Mucosa of rectum (tissue), 2 donors: ENCODE results near the gene PRKAG2.
A peak's percentile ranks its signal among the peaks of the same experiment; 100 is the strongest.

ENCODE experiments used
- H3K27ac ChIP-seq, 2 donors: one replicate each; pipeline ENCODE4 v1.7.0; 2013; ENCODE audit warnings: inconsistent platforms in 2 of 2, low read depth in 2 of 2, low read length in 2 of 2
- H3K27me3 ChIP-seq, 2 donors: one replicate each; pipeline ENCODE4 v1.7.0; 2013; ENCODE audit warnings: low read length in 2 of 2; ENCODE audit not compliant: control insufficient read depth in 2 of 2, insufficient read depth in 2 of 2
- H3K36me3 ChIP-seq, 2 donors: one replicate each; pipeline ENCODE4 v1.7.0; 2013; ENCODE audit warnings: low read length in 2 of 2; ENCODE audit not compliant: control insufficient read depth in 2 of 2, insufficient read depth in 2 of 2
- H3K4me1 ChIP-seq, 2 donors: one replicate each; pipeline ENCODE4 v1.7.0; 2013; ENCODE audit warnings: low read length in 2 of 2, mild to moderate bottlenecking in 1 of 2; ENCODE audit not compliant: control insufficient read depth in 2 of 2, insufficient read depth in 2 of 2
- H3K4me3 ChIP-seq, 2 donors: one replicate each; pipeline ENCODE4 v1.7.0; 2013; ENCODE audit warnings: low read length in 2 of 2
- H3K9ac ChIP-seq, 2 donors: one replicate each; pipeline ENCODE4 v1.7.0; 2013; ENCODE audit warnings: low read length in 2 of 2, low read depth in 1 of 2, mild to moderate bottlenecking in 1 of 2
- H3K9me3 ChIP-seq, 2 donors: one replicate each; pipeline ENCODE4 v1.7.0; 2013; ENCODE audit warnings: low read length in 2 of 2; ENCODE audit not compliant: control insufficient read depth in 2 of 2
- donor health status: healthy.
- donor health status: Normal muscosa, but diverticular disease.

PRKAG2 gene

GRCh38 chr7:151628846-151629604 is 247.9 kb downstream of the PRKAG2 start:
- Histone ChIP-seq H3K36me3 (no peaks in the 10 kb centered on the region), H3K9ac (no peak overlapping the region)

GRCh38 chr7:151626422-151627115 is 250.3 kb downstream of the PRKAG2 start:
- Histone ChIP-seq H3K4me1 (peaks cover 0 to 3% of the 10 kb centered on the region in 2 donors), H3K4me3 (no peak overlapping the region), H3K9ac (no peak overlapping the region), H3K27ac (peak overlapping the region in 1 of 2 donors; percentile 0), H3K9me3 (no peaks in the 10 kb centered on the region), H3K36me3 (peaks cover 0 to 3% of the 10 kb centered on the region in 2 donors), H3K27me3 (no peaks in the 10 kb centered on the region)

More at GRCh38 chr7:151628846-151629604, 247.9 kb downstream of the PRKAG2 start:
- H3K27me3 ChIP-seq = no peaks in the 10 kb centered on the region
- H3K4me1 ChIP-seq = peaks cover 0 to 6% of the 10 kb centered on the region in 2 donors
- H3K27ac ChIP-seq = no peak overlapping the region
- no peak overlapping the region for H3K4me3 ChIP-seq
- no peaks in the 10 kb centered on the region for H3K9me3 ChIP-seq

DNA sequence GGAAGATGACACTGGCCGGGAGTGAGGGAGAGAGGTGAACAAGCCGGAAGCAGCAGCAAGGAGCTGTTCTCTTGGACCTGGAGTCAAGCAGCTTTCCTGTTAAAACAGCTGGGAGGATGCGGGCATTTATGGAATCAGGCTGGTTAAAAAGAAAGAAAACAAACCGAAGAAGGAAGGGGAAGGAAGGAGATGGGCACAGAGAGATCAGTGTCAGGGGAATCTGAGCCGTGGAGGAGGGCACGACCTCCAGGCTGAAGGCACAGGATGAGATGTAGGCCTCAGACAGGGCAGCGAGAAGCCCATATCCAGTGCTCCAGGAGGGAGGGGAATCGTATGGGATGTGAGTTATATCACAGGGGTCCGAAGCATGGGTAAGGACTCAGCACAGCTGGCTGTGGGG is 251.3 kb downstream of the PRKAG2 start:
- H3K27ac ChIP-seq = no peak overlapping the region
- H3K4me1 ChIP-seq = no peaks in the 10 kb centered on the region
- H3K4me3 ChIP-seq = no peak overlapping the region
- peaks cover 0 to 3% of the 10 kb centered on the region in 2 donors for H3K36me3 ChIP-seq
- no peaks in the 10 kb centered on the region for H3K9me3 ChIP-seq
- H3K27me3 ChIP-seq = no peaks in the 10 kb centered on the region
- H3K9ac ChIP-seq = no peak overlapping the region

DNA sequence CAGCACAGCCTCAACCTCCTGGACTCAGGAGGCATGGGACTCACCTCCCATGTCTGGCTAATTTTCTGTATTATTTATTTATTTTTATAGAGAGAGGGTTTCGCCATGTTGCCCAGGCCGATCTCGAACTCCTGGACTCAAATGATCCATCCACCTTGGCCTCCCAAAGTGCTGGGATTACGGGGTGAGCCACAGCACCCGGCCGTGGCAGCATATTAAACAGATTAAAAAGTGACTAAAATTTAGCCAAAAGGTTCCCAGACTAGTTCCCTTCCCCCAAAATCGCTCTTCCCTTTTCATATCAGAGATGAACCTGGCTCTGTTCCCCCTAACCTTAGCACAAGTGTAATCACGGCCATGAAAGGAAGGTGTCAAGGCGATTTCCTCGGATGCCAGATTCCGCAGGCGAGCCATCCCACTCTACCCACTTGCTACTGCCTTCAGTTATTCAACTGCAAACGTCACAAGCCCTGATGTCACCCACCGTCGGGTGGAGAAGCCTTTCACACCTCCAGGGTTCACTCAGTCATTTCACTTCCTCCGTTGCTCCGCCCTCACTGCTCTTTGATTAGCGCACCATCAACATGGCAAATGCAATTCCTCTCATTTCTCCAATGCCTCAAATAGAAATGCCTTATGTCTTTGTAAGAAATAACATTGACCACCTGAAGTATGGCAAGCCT is 252.5 kb downstream of the PRKAG2 start:
- Histone ChIP-seq H3K9me3 (no peaks in the 10 kb centered on the region), H3K4me3 (no peak overlapping the region), H3K9ac (no peak overlapping the region), H3K4me1 (no peaks in the 10 kb centered on the region), H3K36me3 (peaks cover 0 to 3% of the 10 kb centered on the region in 2 donors), H3K27ac (no peak overlapping the region), H3K27me3 (no peaks in the 10 kb centered on the region)

DNA sequence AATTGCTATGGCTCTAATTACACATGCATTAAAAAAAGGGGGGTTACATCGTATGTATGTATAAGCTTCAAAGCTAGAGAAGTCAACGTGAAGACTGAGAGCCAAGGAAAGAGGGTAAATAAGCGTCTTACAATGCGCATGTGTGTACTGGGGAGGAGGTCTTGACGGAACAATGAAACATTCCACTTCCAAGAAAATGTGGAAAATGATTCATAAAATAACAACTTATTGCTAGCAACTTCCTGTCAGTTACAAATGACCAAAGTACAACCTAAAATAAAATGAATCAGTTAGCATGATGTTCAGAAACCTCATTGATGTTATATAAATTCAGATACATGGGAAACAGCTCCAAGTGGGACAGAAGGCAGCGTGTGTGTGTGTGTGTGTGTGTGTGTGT is 253.1 kb downstream of the PRKAG2 start:
- no peaks in the 10 kb centered on the region for H3K4me1 ChIP-seq

DNA sequence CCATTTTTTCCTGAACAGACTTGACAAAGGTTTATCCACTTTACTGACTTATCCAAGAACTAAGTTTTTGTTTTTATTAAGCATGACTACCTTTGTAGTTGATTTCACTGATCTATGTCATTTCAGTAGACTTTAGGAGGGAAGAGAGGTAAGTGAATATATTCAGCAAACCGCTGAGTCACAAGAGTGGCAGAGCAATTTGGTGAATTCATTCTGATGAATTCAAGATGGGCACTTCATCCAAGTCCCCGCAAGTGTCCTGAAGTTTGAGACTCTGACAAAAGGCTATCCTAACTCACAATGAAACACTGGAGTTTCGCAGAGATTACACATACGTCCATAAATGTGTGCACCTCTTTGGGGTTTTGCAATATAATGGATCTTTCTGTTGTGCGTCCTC is 255.0 kb downstream of the PRKAG2 start:
- H3K27ac ChIP-seq = no peak overlapping the region
- no peaks in the 10 kb centered on the region for H3K27me3 ChIP-seq
- H3K4me3 ChIP-seq = no peak overlapping the region
- no peak overlapping the region for H3K9ac ChIP-seq
- H3K4me1 ChIP-seq = no peaks in the 10 kb centered on the region
- no peaks in the 10 kb centered on the region for H3K9me3 ChIP-seq
- H3K36me3 ChIP-seq = peaks cover 0 to 3% of the 10 kb centered on the region in 2 donors

More for the DNA sequence above, 253.1 kb downstream of the PRKAG2 start:
- H3K4me3 ChIP-seq = no peak overlapping the region
- no peak overlapping the region for H3K27ac ChIP-seq
- no peak overlapping the region for H3K9ac ChIP-seq
- H3K9me3 ChIP-seq = no peaks in the 10 kb centered on the region
- H3K36me3 ChIP-seq = peaks cover 0 to 3% of the 10 kb centered on the region in 2 donors
- H3K27me3 ChIP-seq = no peaks in the 10 kb centered on the region

DNA sequence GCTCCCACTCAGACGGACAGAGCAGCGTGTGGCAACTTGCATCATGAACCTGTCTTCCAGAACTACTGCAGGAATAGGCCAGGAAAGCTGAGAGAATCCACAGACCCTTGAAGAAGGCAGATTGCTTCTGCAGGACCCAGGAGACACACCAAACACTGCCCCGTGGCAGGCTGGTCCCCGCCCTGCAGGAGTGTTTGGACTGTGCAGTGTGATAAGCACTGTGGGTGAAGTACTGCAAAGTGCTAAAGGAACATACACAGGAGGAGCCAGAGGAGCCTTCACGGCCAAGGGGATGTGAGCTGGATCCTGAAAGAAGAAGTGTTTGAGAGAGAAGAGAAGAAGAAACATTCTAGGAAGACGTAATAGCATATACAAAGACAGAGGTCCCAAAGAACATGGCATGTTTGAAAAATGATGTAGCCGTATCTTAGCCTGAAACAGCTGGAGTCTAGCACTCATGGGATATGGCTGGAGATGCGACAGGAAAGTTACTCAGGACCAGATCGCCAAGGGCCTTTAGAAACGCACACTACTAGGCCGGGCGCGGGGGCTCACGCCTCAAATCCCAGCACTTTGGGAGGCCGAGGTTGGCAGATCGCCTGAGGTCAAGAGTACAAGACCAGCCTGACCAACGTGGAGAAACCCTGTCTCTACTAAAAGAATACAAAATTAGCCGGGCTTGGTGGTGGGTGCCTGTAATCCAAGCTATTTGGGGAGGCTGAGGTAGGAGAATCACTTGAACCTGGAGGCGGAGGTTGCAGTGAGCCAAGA is 260.3 kb downstream of the PRKAG2 start:
- Histone ChIP-seq H3K36me3 (peaks cover 2 to 4% of the 10 kb centered on the region in 2 donors), H3K27me3 (no peaks in the 10 kb centered on the region), H3K4me3 (no peak overlapping the region), H3K27ac (no peak overlapping the region), H3K9ac (no peak overlapping the region), H3K4me1 (no peaks in the 10 kb centered on the region), H3K9me3 (no peaks in the 10 kb centered on the region)

- Histone ChIP-seq H3K9ac (no peak overlapping the region), H3K36me3 (peaks cover 2 to 7% of the 10 kb centered on the region in 2 donors), H3K27me3 (no peaks in the 10 kb centered on the region), H3K4me3 (no peak overlapping the region), H3K27ac (no peak overlapping the region), H3K4me1 (no peaks in the 10 kb centered on the region), H3K9me3 (no peaks in the 10 kb centered on the region)
Measured at GRCh38 chr7:151615784-151616183, 261.1 kb downstream of the PRKAG2 start.

DNA sequence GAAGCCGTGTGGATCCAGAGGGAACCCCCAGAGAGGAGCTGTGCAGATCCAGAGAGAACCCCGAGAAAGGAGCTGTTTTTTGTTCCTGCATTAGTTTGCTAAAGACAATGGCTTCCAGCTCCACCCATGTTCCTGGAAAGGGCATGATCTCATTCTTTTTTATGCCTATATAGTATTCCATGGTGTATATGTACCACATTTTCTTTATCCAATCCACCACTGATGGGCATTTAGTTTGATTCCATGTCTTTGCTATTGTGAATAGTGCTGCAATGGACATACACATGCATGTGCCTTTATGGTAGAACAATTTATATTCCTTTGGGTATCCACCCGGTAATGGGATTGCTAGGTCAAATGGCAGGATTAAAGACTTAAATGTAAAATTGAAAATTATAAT is 261.9 kb downstream of the PRKAG2 start:
- Histone ChIP-seq H3K4me1 (no peaks in the 10 kb centered on the region), H3K27me3 (no peaks in the 10 kb centered on the region), H3K9ac (no peak overlapping the region), H3K36me3 (peaks cover 2 to 7% of the 10 kb centered on the region in 2 donors), H3K4me3 (no peak overlapping the region), H3K9me3 (no peaks in the 10 kb centered on the region), H3K27ac (no peak overlapping the region)
